ENCODE results near the gene TMEM30A. TPM values are rescaled to one million over a fixed set of nuclear protein-coding genes. Genes with fewer than 3 reads are reported as not detected.

Gene TMEM30A
- total RNA-seq, 1 donor = 59.1 TPM

DNA sequence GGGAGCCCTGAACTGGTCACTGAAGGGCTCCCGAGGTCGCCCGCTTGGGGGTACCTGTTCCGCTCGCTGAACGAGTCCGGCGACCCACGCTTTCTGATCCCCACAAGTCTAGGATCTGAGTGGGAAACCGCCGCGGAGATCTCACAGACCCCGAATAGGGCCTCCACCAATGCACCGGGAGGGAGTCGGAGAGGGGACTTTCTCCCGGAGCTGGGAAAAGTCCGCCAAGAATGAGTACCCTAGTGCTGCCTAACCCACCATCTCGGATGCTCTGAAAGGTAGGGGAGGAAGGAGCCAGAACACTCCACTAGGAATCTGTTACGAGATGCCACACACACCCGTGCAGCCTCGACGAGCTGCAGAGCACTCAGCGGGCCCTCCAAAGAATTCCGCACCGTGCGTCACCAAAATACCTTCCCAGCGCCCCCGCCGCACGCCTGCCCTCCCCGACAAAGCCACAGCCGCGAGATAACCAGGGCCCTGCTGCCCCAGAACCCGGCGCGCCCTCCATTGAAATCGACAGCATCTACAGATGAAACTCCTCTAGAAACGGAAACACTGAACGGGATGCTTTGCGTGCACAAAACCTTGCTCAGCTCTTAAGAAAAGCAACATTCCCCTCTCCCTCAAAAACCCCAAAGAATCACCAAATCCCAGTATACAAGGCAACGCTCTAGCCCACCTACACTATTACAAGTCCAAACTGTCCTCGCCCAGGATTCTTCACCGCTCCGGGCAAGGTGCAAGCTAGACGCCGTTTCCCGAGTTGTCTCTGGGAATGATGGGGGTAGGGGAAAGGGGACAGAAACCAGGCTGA, 79.4 kb downstream of the TMEM30A start:
- Histone ChIP-seq H3K27me3 (ENCODE audit: insufficient read depth, low read length) (peaks cover 99% of the 10 kb centered on the region), H3K9me3 (ENCODE audit: low read depth, low read length) (no peaks in the 10 kb centered on the region), H3K4me3 (ENCODE audit: low read length) (no peak overlapping the region), H3K4me1 (ENCODE audit: insufficient read depth, low read length) (peaks cover 49% of the 10 kb centered on the region)

DNA sequence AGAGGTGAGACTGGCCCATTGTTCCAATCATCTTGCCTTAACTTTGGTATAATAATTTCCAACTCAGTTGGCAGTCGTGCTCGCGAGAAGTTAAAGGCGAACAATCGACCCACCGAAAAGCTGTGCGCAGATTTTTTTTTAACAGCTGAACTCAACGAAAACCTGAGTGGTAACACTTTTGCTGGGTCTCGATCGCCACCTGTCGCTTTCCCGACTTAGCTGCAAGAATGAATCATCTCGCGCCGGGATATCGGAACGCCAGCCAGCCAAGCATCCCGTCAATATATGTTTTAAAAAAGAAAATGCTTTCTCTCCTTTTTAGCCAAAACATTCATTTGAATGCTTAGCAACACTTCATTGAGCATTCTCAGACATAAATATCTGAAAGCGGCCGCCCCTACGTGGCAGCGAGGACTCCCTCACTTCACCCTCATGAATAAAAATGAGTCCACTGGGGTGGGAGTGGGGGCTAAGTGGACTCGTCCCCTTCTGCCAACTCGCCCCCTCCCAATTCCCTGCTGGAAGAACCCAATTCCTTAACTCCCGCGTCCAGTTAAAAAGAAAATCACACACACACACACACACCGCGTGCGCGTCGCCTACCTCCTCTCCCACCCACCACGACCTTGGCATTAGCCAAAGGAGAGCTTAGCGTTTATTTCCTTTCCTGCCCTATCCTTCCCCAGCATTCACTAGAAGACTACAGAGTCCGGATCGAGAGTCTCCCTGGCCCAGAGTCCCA, 80.2 kb downstream of the TMEM30A start:
- Histone ChIP-seq H3K9me3 (ENCODE audit: low read depth, low read length) (no peaks in the 10 kb centered on the region), H3K27me3 (ENCODE audit: insufficient read depth, low read length) (peaks cover 99% of the 10 kb centered on the region), H3K4me1 (ENCODE audit: insufficient read depth, low read length) (peaks cover 49% of the 10 kb centered on the region), H3K4me3 (ENCODE audit: low read length) (no peak overlapping the region)

DNA sequence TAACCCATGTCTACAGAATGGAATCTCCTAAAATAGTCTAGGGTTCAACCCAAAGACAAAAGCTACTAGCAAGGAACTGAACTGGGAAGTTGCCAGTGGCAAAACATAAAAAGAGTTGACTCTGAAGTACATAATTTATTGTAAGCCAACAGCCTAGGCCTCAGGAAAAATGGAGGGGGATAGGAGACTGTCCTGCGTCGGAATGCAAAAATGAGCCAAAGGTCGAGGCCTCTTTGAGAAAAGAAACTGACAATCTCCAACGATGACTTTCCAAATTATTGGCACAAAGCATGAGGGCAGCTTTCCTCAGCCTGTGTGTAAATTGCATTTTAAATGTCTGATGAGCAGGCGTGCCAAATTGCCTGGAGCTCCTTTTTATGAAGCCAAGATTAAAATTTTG, 80.9 kb downstream of the TMEM30A start:
- H3K27me3 ChIP-seq (ENCODE audit: insufficient read depth, low read length) = peaks cover 99% of the 10 kb centered on the region
- no peak overlapping the region for H3K4me3 ChIP-seq (ENCODE audit: low read length)
- no peaks in the 10 kb centered on the region for H3K9me3 ChIP-seq (ENCODE audit: low read depth, low read length)
- peaks cover 45% of the 10 kb centered on the region for H3K4me1 ChIP-seq (ENCODE audit: insufficient read depth, low read length)

Other genes starting within 250 kb of the TMEM30A start
- gene COL12A1, start 78.7 kb downstream of the TMEM30A start, total RNA-seq = 0.21 TPM
- 85.2 TPM for gene COX7A2, start 41.0 kb downstream of the TMEM30A start, total RNA-seq
- gene FILIP1, start 209.0 kb upstream of the TMEM30A start, total RNA-seq = under 0.01 TPM